H9 (cell line): ENCODE measurements around the gene NGB. TPM values are rescaled to one million over a fixed set of nuclear protein-coding genes. Genes with fewer than 3 reads are reported as not detected.

Experiments used
- DNase-seq: peaks from one replicate; pipeline ENCODE4 v3.0.0-alpha.2; 2017
- H2AFZ ChIP-seq: one replicate; pipeline ENCODE4 v1.6.1; 2013; ENCODE audit warnings: mild to moderate bottlenecking, low read length, control low read depth, moderate library complexity
- H2AK5ac ChIP-seq: 2 replicates; pipeline ENCODE4 v1.6.1; 2013; ENCODE audit warnings: low read length, control low read depth, mixed read lengths; ENCODE audit not compliant: insufficient read length
- H2BK120ac ChIP-seq: one replicate; pipeline ENCODE4 v1.6.1; 2013; ENCODE audit warnings: low read depth, mild to moderate bottlenecking, low read length, control low read depth, inconsistent platforms; ENCODE audit not compliant: poor library complexity, severe bottlenecking
- H2BK12ac ChIP-seq: 2 replicates; pipeline ENCODE4 v1.6.1; 2013; ENCODE audit warnings: low read length, control low read depth, mixed read lengths, low read depth; ENCODE audit not compliant: insufficient read length
- H2BK15ac ChIP-seq: 2 replicates; pipeline ENCODE4 v1.6.1; 2013; ENCODE audit warnings: low read depth, low read length, control low read depth
- H2BK20ac ChIP-seq: one replicate; pipeline ENCODE4 v1.6.1; 2013; ENCODE audit warnings: low read depth, mild to moderate bottlenecking, low read length, control low read depth, inconsistent platforms; ENCODE audit not compliant: poor library complexity, severe bottlenecking
- H2BK5ac ChIP-seq: 2 replicates; pipeline ENCODE4 v1.6.1; 2013; ENCODE audit warnings: low read length, control low read depth, mixed read lengths; ENCODE audit not compliant: insufficient read length
- H3K14ac ChIP-seq: 2 replicates; pipeline ENCODE4 v1.6.1; 2013; ENCODE audit warnings: low read length, control low read depth; ENCODE audit not compliant: insufficient read depth
- H3K18ac ChIP-seq: 2 replicates; pipeline ENCODE4 v1.6.1; 2013; ENCODE audit warnings: low read depth, mild to moderate bottlenecking, mixed read lengths, low read length, control low read depth; ENCODE audit not compliant: insufficient read length
- H3K23ac ChIP-seq: 2 replicates; pipeline ENCODE4 v1.6.1; 2013; ENCODE audit warnings: low read length, control low read depth, mixed read lengths, low read depth; ENCODE audit not compliant: insufficient read length
- H3K23me2 ChIP-seq: 2 replicates; pipeline ENCODE4 v1.6.1; 2013; ENCODE audit warnings: low read depth, mild to moderate bottlenecking, mixed read lengths, low read length, control low read depth; ENCODE audit not compliant: insufficient read length, poor library complexity, severe bottlenecking
- H3K27ac ChIP-seq: 2 replicates; pipeline ENCODE4 v1.5.1; 2013; ENCODE audit warnings: low read length, control low read depth, mixed read lengths, low read depth; ENCODE audit not compliant: insufficient read length
- H3K27me3 ChIP-seq: 2 replicates; pipeline ENCODE4 v1.6.1; 2013; ENCODE audit warnings: low read length, control low read depth, inconsistent platforms; ENCODE audit not compliant: insufficient read depth
- H3K4ac ChIP-seq: 2 replicates; pipeline ENCODE4 v1.6.1; 2013; ENCODE audit warnings: low read depth, mild to moderate bottlenecking, control low read depth, inconsistent platforms, low read length, moderate library complexity
- H3K4me1 ChIP-seq: 2 replicates; pipeline ENCODE4 v1.6.1; 2013; ENCODE audit warnings: low read length, control low read depth, inconsistent platforms; ENCODE audit not compliant: insufficient read depth
- H3K4me2 ChIP-seq: 2 replicates; pipeline ENCODE4 v1.6.1; 2013; ENCODE audit warnings: low read length, control low read depth, mixed read lengths; ENCODE audit not compliant: insufficient read length, insufficient read depth
- H3K56ac ChIP-seq: 2 replicates; pipeline ENCODE4 v1.6.1; 2013; ENCODE audit warnings: low read depth, mild to moderate bottlenecking, mixed read lengths, low read length, control low read depth; ENCODE audit not compliant: insufficient read length
- H3K79me1 ChIP-seq: 2 replicates; pipeline ENCODE4 v1.6.1; 2013; ENCODE audit warnings: low read depth, mild to moderate bottlenecking, moderate library complexity, low read length, control low read depth, inconsistent platforms; ENCODE audit not compliant: insufficient read depth, poor library complexity, severe bottlenecking
- H3K79me2 ChIP-seq: 2 replicates; pipeline ENCODE4 v1.6.1; 2013; ENCODE audit warnings: low read length, control low read depth, inconsistent platforms; ENCODE audit not compliant: insufficient read depth
- H3K9ac ChIP-seq: 2 replicates; pipeline ENCODE4 v1.6.1; 2013; ENCODE audit warnings: low read length, control low read depth, mixed read lengths; ENCODE audit not compliant: insufficient read length; ENCODE audit errors: extremely low read depth
- H3K9me3 ChIP-seq: one replicate; pipeline ENCODE4 v1.6.1; 2013; ENCODE audit warnings: low read depth, low read length, inconsistent platforms; ENCODE audit not compliant: control insufficient read depth
- H3T11ph ChIP-seq: one replicate; pipeline ENCODE4 v1.6.1; 2013; ENCODE audit warnings: mild to moderate bottlenecking, low read length, control low read depth, inconsistent platforms
- H4K20me1 ChIP-seq: one replicate; pipeline ENCODE4 v1.6.1; 2013; ENCODE audit not compliant: control insufficient read depth, insufficient read length, insufficient read depth
- H4K5ac ChIP-seq: 2 replicates; pipeline ENCODE4 v1.6.1; 2013; ENCODE audit warnings: low read depth, mild to moderate bottlenecking, mixed read lengths, low read length, control low read depth; ENCODE audit not compliant: insufficient read length
- H4K8ac ChIP-seq: replicated peaks from 2 replicates; pipeline ENCODE4 v1.6.1; 2013; ENCODE audit warnings: low read length, control low read depth, mixed read lengths, low read depth; ENCODE audit not compliant: insufficient read length
- H4K91ac ChIP-seq: 2 replicates; pipeline ENCODE4 v1.6.1; 2013; ENCODE audit warnings: low read depth, mild to moderate bottlenecking, moderate library complexity, mixed read lengths, low read length, control low read depth; ENCODE audit not compliant: insufficient read length
- H3K27ac Mint-ChIP-seq, 3 experiments: 2 replicates in 2 of 3; 3 replicates in 1 of 3; pipeline ENCODE4 v1.8.0; 2020 to 2021; ENCODE audit warnings: mixed read lengths in 3 of 3, mild to moderate bottlenecking in 1 of 3, moderate library complexity in 1 of 3
- H3K27me3 Mint-ChIP-seq: 2 replicates; pipeline ENCODE4 v1.8.0; 2021; ENCODE audit warnings: low read depth, mild to moderate bottlenecking, moderate library complexity, mixed read lengths
- H3K36me3 Mint-ChIP-seq, 3 experiments: 2 replicates in 2 of 3; 3 replicates in 1 of 3; pipeline ENCODE4 v1.8.0; 2020 to 2021; ENCODE audit warnings: low read depth in 3 of 3, mixed read lengths in 3 of 3; ENCODE audit not compliant: insufficient read depth in 1 of 3
- H3K4me1 Mint-ChIP-seq, 2 experiments: 2 replicates each; pipeline ENCODE4 v1.8.0; 2020; ENCODE audit warnings: mixed read lengths in 2 of 2
- H3K4me3 Mint-ChIP-seq, 2 experiments: 2 replicates in 1 of 2; 3 replicates in 1 of 2; pipeline ENCODE4 v1.8.0; 2020 to 2021; ENCODE audit warnings: mild to moderate bottlenecking in 2 of 2, mixed read lengths in 2 of 2, moderate library complexity in 1 of 2
- H3K9me3 Mint-ChIP-seq, 2 experiments: 2 replicates in 1 of 2; 3 replicates in 1 of 2; pipeline ENCODE4 v1.8.0; 2020; ENCODE audit warnings: mild to moderate bottlenecking in 2 of 2, mixed read lengths in 2 of 2, moderate library complexity in 1 of 2
- CTCF ChIP-seq: fragments of 200-600 bp; sonication (generic); conservative IDR thresholded peaks from 3 replicates; pipeline ENCODE4 v1.8.0; 2021; ENCODE audit warnings: antibody characterized with exemption, mild to moderate bottlenecking
- WGBS: extraction: QIAGEN DNeasy Blood & Tissue Kit; methylation state at CpG from one replicate; pipeline ENCODE4 v1.1.7; 2013; ENCODE audit warnings: missing lambda C conversion rate, low lambda C conversion rate, mixed read lengths; ENCODE audit not compliant: insufficient read length; ENCODE audit errors: extremely low coverage; 5-methylcytosine and 5-hydroxymethylcytosine counted together
- total RNA-seq: library from RNA; stranded (reverse); gene quantifications from 2 replicates; pipeline ENCODE4 v1.2.1, GENCODE V29; 2021

The NGB gene
- total RNA-seq, 1 experiment from 2014 or later: 0.26 TPM

DNA sequence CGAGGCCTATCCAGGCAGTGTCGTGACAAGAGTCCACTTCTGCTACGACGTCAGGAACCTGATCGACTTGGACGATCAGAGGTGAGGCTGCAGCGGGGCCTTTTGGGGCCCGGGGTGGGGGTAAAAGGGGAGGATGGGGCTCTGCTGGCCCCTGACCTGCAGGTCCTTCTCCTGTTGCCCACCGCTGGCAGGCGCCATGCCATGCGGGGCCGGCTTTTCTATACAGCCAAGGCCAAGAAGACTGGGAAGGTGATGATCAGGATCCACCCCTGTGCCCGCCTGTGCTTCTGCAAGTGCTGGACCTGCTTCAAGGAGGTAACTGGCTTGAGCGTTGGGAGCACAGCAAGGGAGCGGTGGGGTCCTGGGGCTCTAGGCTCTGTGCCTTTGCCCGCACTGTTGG is 31.6 kb downstream of the NGB start:
- Histone ChIP-seq H4K91ac (no peak overlapping the region), H2BK5ac (no peak overlapping the region), H4K8ac (no peak overlapping the region), H3T11ph (no peak overlapping the region), H2AFZ (no peak overlapping the region), H2AK5ac (no peak overlapping the region), H3K79me1 (no peaks in the 10 kb centered on the region), H3K23ac (no peak overlapping the region), H3K56ac (no peak overlapping the region), H2BK20ac (no peak overlapping the region), H4K20me1 (no peaks in the 10 kb centered on the region), H4K5ac (no peak overlapping the region), H3K4me2 (no peak overlapping the region), H2BK120ac (no peak overlapping the region), H3K27ac (no peak overlapping the region), H3K23me2 (no peaks in the 10 kb centered on the region), H2BK15ac (no peak overlapping the region), H3K27me3 (no peaks in the 10 kb centered on the region), H3K9me3 (no peaks in the 10 kb centered on the region), H2BK12ac (no peak overlapping the region), H3K18ac (no peak overlapping the region), H3K4ac (no peak overlapping the region), H3K4me1 (no peaks in the 10 kb centered on the region), H3K9ac (no peak overlapping the region), H3K79me2 (no peaks in the 10 kb centered on the region), H3K14ac (no peak overlapping the region)
- H3K36me3 Mint-ChIP-seq: no peaks in the 10 kb centered on the region; a peak in 1 of 7 replicates
- no peaks in the 10 kb centered on the region for H3K9me3 Mint-ChIP-seq
- no peak for TF ChIP-seq CTCF
- H3K4me1 Mint-ChIP-seq: peaks cover 2 to 5% of the 10 kb centered on the region in 2 experiments; a peak in 2 of 4 replicates
- H3K27me3 Mint-ChIP-seq: no peaks in the 10 kb centered on the region; the same call in none of the 2 replicates
- WGBS: no CpG with 5 or more reads among the region's 16 CpGs
- H3K27ac Mint-ChIP-seq: no peak overlapping the region
- no peak for DNase-seq
- no peak overlapping the region for H3K4me3 Mint-ChIP-seq
